ENCODE results near the gene SMYD4.
A peak's percentile ranks its signal among the peaks of the same experiment; 100 is the strongest.
"Not testable (repeated sequence)": the region's sequence is repeated elsewhere in the genome, so short reads cannot be mapped to it uniquely, and the experiment has no call there.

SMYD4 gene

DNA sequence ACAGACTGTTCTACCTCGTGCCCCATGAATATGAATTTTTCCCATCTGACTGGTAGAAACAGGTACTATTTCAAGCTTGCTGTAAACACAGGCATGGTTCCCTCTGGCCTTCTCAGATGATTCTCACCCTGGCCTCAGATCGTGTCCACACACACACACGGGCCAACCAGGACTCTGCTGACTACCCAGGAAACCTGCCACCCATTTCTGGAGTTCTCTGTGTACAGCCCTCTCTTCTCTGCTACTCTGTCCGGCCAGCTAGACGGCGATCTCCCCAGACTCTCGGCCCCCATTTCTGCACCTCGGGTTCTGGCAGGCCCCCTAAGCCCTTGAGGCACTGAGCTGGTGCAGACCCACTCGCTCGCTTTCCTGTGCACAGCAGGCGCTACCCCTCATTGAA, 31.3 kb upstream of the SMYD4 start:
- DNase-seq (ENCODE audit: low spot score): no peak
- TF ChIP-seq, protein P1, sequence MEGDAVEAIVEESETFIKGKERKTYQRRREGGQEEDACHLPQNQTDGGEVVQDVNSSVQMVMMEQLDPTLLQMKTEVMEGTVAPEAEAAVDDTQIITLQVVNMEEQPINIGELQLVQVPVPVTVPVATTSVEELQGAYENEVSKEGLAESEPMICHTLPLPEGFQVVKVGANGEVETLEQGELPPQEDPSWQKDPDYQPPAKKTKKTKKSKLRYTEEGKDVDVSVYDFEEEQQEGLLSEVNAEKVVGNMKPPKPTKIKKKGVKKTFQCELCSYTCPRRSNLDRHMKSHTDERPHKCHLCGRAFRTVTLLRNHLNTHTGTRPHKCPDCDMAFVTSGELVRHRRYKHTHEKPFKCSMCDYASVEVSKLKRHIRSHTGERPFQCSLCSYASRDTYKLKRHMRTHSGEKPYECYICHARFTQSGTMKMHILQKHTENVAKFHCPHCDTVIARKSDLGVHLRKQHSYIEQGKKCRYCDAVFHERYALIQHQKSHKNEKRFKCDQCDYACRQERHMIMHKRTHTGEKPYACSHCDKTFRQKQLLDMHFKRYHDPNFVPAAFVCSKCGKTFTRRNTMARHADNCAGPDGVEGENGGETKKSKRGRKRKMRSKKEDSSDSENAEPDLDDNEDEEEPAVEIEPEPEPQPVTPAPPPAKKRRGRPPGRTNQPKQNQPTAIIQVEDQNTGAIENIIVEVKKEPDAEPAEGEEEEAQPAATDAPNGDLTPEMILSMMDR (IDR thresholded peaks at IDR 0.05; ENCODE audit: extremely low read depth, missing control alignments): no peak

DNA sequence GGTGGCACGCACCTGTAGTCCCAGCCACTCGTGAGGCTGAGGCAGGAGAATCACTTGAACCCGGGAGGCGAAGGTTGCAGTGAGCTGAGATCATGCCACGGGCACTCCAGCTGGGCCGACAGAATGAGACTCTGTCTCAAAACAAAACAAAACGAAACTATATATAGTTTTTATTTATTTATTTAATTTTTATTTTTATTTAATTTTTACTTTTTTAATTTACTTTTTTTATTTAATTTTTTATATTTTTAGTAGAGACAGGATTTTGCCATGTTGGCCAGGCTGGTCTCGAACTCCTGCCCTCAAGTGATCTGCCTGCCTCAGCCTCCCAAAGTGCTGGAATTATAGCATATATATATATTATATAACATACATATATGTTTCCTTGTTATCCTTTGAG, 26.8 kb upstream of the SMYD4 start:
- DNase-seq (ENCODE audit: low spot score): not testable (repeated sequence)

DNA sequence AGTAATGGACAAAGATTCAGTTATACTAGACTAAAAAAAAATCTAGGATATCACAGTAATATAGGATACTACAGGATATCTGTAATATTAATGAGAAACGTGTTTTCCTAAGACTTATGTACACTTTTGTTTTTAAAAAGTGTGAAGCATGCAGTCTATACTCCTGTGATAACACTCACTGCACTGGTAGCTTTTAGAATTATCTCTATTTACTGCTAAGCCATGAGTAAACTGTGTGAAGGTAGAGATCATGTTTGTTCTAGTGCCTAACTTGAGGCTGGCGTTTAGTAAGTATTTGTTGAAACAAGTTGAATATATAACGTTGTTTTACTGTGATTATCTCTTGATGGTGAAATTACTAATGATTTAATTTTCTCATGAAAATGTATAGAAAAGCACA, 24.0 kb upstream of the SMYD4 start:
- TF ChIP-seq, protein P1 (IDR thresholded peaks at IDR 0.05; ENCODE audit: extremely low read depth, missing control alignments): no peak

DNA sequence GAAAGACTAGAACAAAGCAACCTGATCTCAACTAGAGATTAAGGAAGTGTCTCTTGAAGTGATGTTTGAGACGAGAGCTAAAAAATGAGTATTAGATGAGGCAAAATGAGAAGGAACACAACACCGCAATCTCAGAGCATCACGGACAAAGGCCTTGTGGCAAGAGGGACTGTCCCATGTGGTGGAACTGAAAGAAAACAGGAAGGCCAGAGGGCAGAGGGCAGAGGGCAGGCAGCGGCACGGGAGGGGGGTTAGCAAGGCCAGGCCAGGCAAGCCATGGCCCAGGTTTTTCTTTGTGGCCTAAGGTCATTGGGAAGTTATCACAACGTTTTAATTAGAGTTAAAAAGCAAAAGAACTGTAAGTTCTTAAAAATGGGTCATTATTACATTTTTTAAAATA, 22.6 kb upstream of the SMYD4 start:
- TF ChIP-seq, protein P1 (IDR thresholded peaks at IDR 0.05; ENCODE audit: extremely low read depth, missing control alignments): no peak

More for the DNA sequence above, 24.0 kb upstream of the SMYD4 start:
- DNase-seq (ENCODE audit: low spot score): no peak

DNA sequence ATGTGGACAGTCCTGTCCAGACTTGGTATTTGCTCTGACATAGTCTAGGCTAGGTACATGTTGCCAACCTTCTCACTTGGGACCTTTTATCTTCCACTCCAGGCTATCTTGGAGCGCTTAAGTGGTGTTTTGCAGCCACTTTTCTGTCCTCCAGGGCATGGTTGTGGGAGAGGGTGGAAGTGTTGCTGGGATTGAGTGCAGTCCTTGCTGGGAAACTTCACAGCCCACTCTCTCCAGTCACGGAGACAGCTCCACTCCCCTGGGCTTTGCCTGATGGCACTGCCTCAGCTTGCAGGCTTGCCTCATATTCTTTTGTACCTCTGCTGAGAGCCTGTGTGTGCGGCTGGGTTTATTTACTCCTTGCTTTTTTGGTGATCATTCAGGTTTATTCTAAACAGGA, 17.5 kb upstream of the SMYD4 start:
- no peak for DNase-seq (ENCODE audit: low spot score)
- TF ChIP-seq, protein P1 (IDR thresholded peaks at IDR 0.05; ENCODE audit: extremely low read depth, missing control alignments): no peak

More for the DNA sequence above, 22.6 kb upstream of the SMYD4 start:
- DNase-seq (ENCODE audit: low spot score): no peak

DNA sequence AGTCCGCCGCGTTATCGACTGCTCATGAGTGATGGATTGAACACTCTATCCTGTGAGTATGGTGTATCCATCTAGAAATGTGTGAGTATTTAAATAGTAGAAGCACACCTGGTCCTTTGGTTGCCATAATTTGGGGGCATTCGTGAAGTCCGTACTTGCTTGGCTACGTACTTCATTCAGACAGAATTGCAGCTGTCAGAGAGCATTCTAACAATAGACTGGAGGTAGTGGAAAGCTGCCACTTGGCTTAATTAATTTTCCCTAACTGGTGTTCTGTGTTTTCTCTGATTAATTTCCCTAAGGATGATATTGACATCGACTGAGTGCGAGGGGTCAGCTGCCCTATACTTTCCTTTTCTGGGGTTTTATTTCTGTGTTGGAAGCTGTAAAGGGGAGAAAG, 14.2 kb upstream of the SMYD4 start:
- DNase-seq (ENCODE audit: low spot score): no peak
- TF ChIP-seq, protein P1 (IDR thresholded peaks at IDR 0.05; ENCODE audit: extremely low read depth, missing control alignments): no peak

DNA sequence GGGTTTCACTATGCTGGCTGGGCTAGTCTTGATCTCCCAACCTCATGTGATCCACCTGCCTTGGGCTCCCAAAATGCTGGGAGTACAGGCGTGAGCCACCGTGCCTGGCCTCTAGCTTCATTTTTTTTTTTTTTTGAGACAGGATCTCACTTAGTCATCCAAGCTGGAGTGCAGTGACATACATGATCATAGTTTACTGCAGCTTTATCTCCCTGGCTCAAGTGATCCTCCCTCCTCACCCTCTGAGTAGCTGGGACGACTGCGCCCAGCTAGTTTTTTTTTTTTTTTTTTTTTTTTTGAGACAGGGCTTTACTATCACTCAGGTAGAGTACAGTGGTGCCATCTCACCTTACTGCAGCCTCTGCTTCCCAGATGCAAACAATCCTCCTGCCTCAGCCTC, 9.8 kb upstream of the SMYD4 start:
- no peak for DNase-seq (ENCODE audit: low spot score)
- TF ChIP-seq, protein P1 (IDR thresholded peaks at IDR 0.05; ENCODE audit: extremely low read depth, missing control alignments): no peak

DNA sequence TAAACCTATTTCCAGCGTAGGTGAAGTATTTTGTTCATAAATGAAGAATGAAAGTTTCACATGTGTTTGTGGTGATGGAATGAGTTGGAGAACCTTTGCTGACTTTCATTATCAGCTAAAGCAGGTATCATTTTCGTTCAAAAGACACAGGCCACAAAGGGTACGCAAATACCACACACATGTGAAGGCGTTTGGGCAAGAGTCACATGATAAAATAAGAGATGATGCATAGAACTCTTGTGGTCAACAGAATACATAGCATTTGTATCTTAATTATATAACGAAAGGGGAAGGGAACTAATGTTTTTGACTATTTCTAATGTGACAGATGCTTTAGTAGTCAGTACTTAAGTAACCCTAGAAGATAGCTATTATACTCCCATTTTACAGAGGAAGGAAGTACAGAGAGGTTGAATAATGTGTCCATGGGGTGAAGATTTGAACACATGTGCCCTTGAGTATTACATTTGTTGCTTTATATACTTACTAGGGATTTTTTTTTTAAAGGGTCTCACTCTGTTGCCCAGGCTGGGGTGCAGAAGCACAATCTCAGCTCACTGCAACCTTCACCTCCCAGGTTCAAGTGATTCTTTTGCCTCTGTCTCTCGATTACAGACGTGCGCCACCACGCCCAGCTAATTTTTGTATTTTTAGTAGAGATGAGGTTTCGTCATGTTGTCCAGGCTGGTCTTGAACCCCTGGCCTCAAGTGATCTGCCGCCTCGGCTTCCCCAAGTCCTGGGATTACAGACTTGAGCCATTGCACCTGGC, 4.9 kb upstream of the SMYD4 start:
- DNase-seq (ENCODE audit: low spot score): peak; percentile 80
- TF ChIP-seq, protein P1 (IDR thresholded peaks at IDR 0.05; ENCODE audit: extremely low read depth, missing control alignments): no peak

All from GM20000 (cell line).